ENCODE measurements around the gene CSNK1E.

- TF ChIP-seq CTCF (IDR thresholded peaks at IDR 0.05) (no peak), POLR2AphosphoS5 (IDR thresholded peaks at IDR 0.05) (no peak), POLR2A (IDR thresholded peaks at IDR 0.05; ENCODE audit: low read depth) (no peak)
Observed at GRCh38 chr22:38282397-38282796, 34.8 kb downstream of the CSNK1E start.

Data from esophagus muscularis mucosa (tissue), 3 donors.